GM21447 (cell line): Measurements from ENCODE around the gene ZNF100.
"Not testable (repeated sequence)": the region's sequence is repeated elsewhere in the genome, so short reads cannot be mapped to it uniquely, and the experiment has no call there.

Experiments used
- ATAC-seq: cut with Tn5 transposase; IDR thresholded peaks from one replicate; pipeline ENCODE4 v1.9.1; 2021; ENCODE audit not compliant: unreplicated experiment

ZNF100 gene

GRCh38 chr19:21705393-21705792, 62.0 kb downstream of the ZNF100 start:
- ATAC-seq, result no peak

GRCh38 chr19:21704320-21704719, 63.1 kb downstream of the ZNF100 start:
- no peak for ATAC-seq

GRCh38 chr19:21699197-21699596, 68.2 kb downstream of the ZNF100 start:
- no peak for ATAC-seq

- ATAC-seq, result no peak
These were observed 69.2 kb downstream of the ZNF100 start for GRCh38 chr19:21698215-21698614.

GRCh38 chr19:21697698-21698097, 69.7 kb downstream of the ZNF100 start:
- ATAC-seq, result no peak

- no peak for ATAC-seq
These were observed 73.0 kb downstream of the ZNF100 start for GRCh38 chr19:21694171-21694906.

- ATAC-seq, result no peak
These were observed 74.0 kb downstream of the ZNF100 start for GRCh38 chr19:21693399-21693798.

GRCh38 chr19:21691661-21692060, 75.7 kb downstream of the ZNF100 start:
- ATAC-seq, result no peak

- ATAC-seq, result no peak
These were observed 78.9 kb downstream of the ZNF100 start for GRCh38 chr19:21688464-21688863.

GRCh38 chr19:21680671-21681070, 86.7 kb downstream of the ZNF100 start:
- ATAC-seq, result no peak

GRCh38 chr19:21680026-21680425, 87.4 kb downstream of the ZNF100 start:
- no peak for ATAC-seq

GRCh38 chr19:21677696-21678418, 89.5 kb downstream of the ZNF100 start:
- no peak for ATAC-seq

- ATAC-seq, result no peak
These were observed 92.9 kb downstream of the ZNF100 start for GRCh38 chr19:21674454-21674853.

- ATAC-seq, result not testable (repeated sequence)
These were observed 93.9 kb downstream of the ZNF100 start for GRCh38 chr19:21673479-21673878.
